Psoas muscle (tissue), 8 donors: Measurements from ENCODE around the gene CCDC179. TPM values are rescaled to one million over a fixed set of nuclear protein-coding genes. Genes with fewer than 3 reads are reported as not detected.

Source experiments
- ATAC-seq, 4 donors: fragments of 200-7000 bp; cut with Tn5 transposase; one replicate each; pipeline ENCODE4 v1.9.1; 2020; ENCODE audit warnings: moderate library complexity in 3 of 4, mild to moderate bottlenecking in 2 of 4
- DNase-seq, 2 donors: peaks; one replicate each; pipeline ENCODE4 v3.0.0-alpha.2; 2020
- H3K27ac ChIP-seq: fragments of 200-600 bp; one replicate; pipeline ENCODE4 v1.8.0; 2022
- H3K27me3 ChIP-seq, 3 donors: fragments of 200-600 bp in 1 of 3; one replicate each; pipeline versions ENCODE4 v1.6.1 to v1.8.0; 2013 to 2022; ENCODE audit warnings: low read length in 2 of 3, mild to moderate bottlenecking in 2 of 3, moderate library complexity in 1 of 3; ENCODE audit not compliant: insufficient read depth in 3 of 3
- H3K36me3 ChIP-seq, 2 donors: fragments of 200-600 bp in 1 of 2; one replicate each; pipeline versions ENCODE4 v1.6.1 to v1.8.0; 2013 to 2022; ENCODE audit warnings: low read depth in 1 of 2, mild to moderate bottlenecking in 1 of 2, moderate library complexity in 1 of 2; ENCODE audit not compliant: insufficient read depth in 1 of 2
- H3K4me1 ChIP-seq: fragments of 200-600 bp; one replicate; pipeline ENCODE4 v1.8.0; 2022
- H3K4me3 ChIP-seq: fragments of 200-600 bp; one replicate; pipeline ENCODE4 v1.8.0; 2022; ENCODE audit warnings: mild to moderate bottlenecking
- H3K9me3 ChIP-seq: fragments of 200-600 bp; one replicate; pipeline ENCODE4 v1.8.0; 2022
- WGBS, 3 donors: extraction: QIAGEN DNeasy Blood & Tissue Kit; methylation state at CpG; one replicate each; pipeline versions ENCODE4 v1.1.6 to v1.1.7; 2013; 5-methylcytosine and 5-hydroxymethylcytosine counted together
- intact Hi-C, 2 donors: fragments of 100-400 bp; cut with DNase I; formaldehyde crosslinking; loops; one replicate each; pipeline versions ENCODE4 v1.11.0 to v1.14.2; 2022
- polyA plus RNA-seq, 3 donors: library from polyadenylated mRNA; stranded (reverse); fragments of 200-250 nt; gene quantifications; one replicate each; pipeline ENCODE4 v1.2.3, GENCODE V29; 2013
- total RNA-seq, 4 donors: library from RNA; stranded (reverse); fragmentation: NEBNext Ultra II Directional in 2 of 4; extraction: Animal tissue kit (Norgen Biotek cat#: 25700) in 2 of 4; gene quantifications; one replicate each; pipeline versions ENCODE4 v1.2.1 to v1.2.4, GENCODE V29; 2021 to 2023
- TF ChIP-seq, protein P1 (sequence below): fragments of 200-600 bp; IDR thresholded peaks from one replicate; pipeline ENCODE4 v1.8.0; 2022; ENCODE audit warnings: antibody characterized with exemption
- donor health status: healthy with polysubstance abuse.
- donor health status: DM: no; HTN: no; CAD: no; lungs with moderate emphysema.
- donor health status: Bipolar disorder and iron deficiency.
- donor health status: healthy.
- donor health status: DM: yes; HTN: yes; CAD: no.
- donor health status: DM: no; HTN: no; CAD: no.
- donor health status: DM: no; HTN: no; CAD: no.
- donor health status: DM: yes; HTN: yes; CAD: no.

The CCDC179 gene
- total and polyA plus RNA-seq, 7 donors: not detected

DNA sequence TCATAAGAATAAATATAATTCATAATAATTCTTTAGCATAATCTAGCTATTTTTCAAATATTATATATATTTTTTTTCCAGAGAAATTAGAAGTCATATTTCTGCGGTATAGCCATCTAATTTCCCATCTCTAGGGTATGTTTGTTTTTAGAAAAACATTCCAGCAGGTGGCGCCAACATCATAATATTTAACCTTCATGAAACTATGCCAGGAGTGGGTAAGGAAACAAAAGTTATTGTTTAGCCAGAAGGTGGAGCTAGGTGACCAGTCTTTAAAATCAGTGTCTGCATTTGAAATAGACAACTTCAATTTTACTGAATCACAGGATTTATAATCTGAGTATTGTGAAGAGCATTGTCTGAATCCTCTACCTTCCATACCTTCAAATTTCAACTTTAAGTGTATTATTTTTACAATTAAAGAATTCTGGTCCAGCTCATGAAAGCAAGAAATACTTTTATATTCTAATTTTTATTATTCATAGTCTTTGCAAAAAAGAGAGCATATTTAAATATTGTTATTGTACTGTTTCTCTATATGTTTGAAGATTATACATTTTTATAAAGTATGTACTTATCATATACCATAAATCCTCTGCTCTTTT lies 15.7 kb upstream of the CCDC179 start:
- intact Hi-C loops: no loop called here
- peak in 1 of 2 donors; percentile 11 for DNase-seq
- 5 to 12% (median 8%) methylated on average over 2 of the region's 2 CpGs for WGBS, 3 donors

DNA sequence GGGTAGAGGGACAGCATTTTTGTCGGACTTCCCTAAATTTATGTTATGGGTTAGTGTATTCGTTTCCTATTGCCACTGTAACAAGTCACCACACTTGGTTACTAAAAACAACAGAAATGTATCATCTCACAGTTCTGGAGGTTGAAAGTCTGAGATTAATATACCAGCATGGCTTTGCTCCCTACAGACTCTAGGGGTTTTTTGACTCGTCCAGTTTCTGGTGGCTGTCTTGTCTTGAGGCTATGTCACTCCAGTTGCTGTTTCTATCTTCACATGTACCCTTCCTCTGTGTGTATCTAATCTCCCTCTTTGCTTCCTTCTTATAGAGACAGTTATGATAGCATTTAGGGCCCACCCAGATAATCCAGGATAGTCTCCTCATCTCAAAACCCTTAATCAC lies 9.1 kb upstream of the CCDC179 start:
- TF ChIP-seq, protein P1, sequence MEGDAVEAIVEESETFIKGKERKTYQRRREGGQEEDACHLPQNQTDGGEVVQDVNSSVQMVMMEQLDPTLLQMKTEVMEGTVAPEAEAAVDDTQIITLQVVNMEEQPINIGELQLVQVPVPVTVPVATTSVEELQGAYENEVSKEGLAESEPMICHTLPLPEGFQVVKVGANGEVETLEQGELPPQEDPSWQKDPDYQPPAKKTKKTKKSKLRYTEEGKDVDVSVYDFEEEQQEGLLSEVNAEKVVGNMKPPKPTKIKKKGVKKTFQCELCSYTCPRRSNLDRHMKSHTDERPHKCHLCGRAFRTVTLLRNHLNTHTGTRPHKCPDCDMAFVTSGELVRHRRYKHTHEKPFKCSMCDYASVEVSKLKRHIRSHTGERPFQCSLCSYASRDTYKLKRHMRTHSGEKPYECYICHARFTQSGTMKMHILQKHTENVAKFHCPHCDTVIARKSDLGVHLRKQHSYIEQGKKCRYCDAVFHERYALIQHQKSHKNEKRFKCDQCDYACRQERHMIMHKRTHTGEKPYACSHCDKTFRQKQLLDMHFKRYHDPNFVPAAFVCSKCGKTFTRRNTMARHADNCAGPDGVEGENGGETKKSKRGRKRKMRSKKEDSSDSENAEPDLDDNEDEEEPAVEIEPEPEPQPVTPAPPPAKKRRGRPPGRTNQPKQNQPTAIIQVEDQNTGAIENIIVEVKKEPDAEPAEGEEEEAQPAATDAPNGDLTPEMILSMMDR: no peak
- Histone ChIP-seq H3K27ac (no peak overlapping the region), H3K9me3 (no peaks in the 10 kb centered on the region), H3K4me3 (no peak overlapping the region), H3K36me3 (no peaks in the 10 kb centered on the region), H3K4me1 (no peaks in the 10 kb centered on the region), H3K27me3 (no peaks in the 10 kb centered on the region)
- WGBS, 3 donors: 82 to 91% (median 83%) methylated on average over 3 of the region's 3 CpGs
- DNase-seq (no peak), ATAC-seq (no peak)
- intact Hi-C loops: no loop called here

More for the DNA sequence above, 15.7 kb upstream of the CCDC179 start:
- no peak overlapping the region for H3K4me3 ChIP-seq
- TF ChIP-seq, protein P1: peak; percentile 71
- no peaks in the 10 kb centered on the region for H3K4me1 ChIP-seq
- H3K36me3 ChIP-seq: no peaks in the 10 kb centered on the region
- no peak overlapping the region for H3K27ac ChIP-seq
- H3K27me3 ChIP-seq: no peaks in the 10 kb centered on the region
- H3K9me3 ChIP-seq: no peaks in the 10 kb centered on the region
- ATAC-seq: peak in 3 of 4 donors; percentile 61 to 86 (median 71)

DNA sequence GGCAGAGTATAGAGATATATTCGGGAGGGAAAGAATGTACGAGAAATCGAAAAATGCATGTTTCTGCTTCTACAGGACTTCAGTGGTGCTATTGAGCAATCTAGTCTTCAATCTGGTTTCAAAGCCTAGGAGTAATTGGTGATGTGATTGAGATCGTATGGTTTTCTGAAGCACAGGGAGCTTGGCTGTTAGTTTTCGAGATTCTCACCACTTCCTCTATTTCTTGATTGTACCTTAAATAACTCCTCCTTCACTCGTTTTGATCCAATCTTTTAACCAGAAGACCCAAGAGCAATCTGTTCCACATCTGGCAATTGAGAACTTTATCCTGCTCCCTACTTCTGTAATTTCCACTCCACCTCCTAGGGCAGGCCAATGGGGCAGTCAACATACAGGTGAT lies 518 bp downstream of the CCDC179 start:
- DNase-seq: no peak
- 86 to 93% (median 90%) methylated on average over 6 of the region's 6 CpGs for WGBS, 3 donors
- Histone ChIP-seq H3K27me3 (no peaks in the 10 kb centered on the region), H3K27ac (no peak overlapping the region), H3K4me1 (no peaks in the 10 kb centered on the region), H3K36me3 (no peaks in the 10 kb centered on the region), H3K4me3 (no peak overlapping the region), H3K9me3 (peaks cover 4% of the 10 kb centered on the region)
- no peak for ATAC-seq
- intact Hi-C loops: no loop called here
- TF ChIP-seq, protein P1: no peak

DNA sequence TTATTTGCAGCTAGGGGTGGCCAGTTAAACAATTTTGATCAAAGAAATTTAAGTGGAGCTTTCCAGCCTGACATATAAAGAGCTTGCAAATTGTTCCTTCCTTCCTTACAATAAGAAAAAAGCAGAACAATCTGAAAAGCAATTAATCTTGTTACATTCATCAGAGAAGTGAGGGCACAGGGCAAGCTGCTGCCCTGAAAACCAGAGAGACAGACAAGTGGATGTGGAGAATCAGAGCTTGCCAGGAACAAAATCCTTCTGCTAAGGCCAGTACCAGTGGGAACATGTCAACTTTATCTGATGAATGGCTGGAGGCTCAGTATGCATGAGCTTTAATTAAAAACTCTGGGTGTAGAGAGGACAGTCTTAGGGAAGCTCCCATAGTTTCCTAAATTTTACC lies 8.8 kb downstream of the CCDC179 start:
- ATAC-seq (no peak), DNase-seq (no peak)
- peaks cover 4% of the 10 kb centered on the region for H3K9me3 ChIP-seq
- no peaks in the 10 kb centered on the region for H3K36me3 ChIP-seq
- intact Hi-C loops: no loop called here
- no peaks in the 10 kb centered on the region for H3K4me1 ChIP-seq
- H3K27me3 ChIP-seq: no peaks in the 10 kb centered on the region
- TF ChIP-seq, protein P1: no peak
- no peak overlapping the region for H3K27ac ChIP-seq
- no peak overlapping the region for H3K4me3 ChIP-seq

DNA sequence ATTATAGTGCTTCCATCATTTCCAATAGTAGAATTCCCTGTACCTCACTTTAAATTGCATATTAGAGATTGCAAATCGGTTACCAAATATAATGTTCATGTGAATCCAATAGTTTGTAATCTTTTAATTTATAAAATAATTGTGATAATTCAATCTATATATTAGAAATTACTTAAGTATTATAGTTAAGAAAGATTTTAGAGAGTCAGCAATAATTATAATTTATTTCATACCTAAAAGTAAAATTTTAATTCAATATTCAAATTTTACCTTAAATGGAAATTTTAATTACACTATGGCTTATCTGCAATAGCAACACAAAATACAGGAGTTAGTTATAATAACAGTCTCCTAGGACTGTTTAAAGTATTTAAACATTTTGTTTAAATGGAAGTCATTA lies 13.5 kb downstream of the CCDC179 start:
- no peaks in the 10 kb centered on the region for H3K36me3 ChIP-seq
- DNase-seq (no peak), ATAC-seq (no peak)
- WGBS, 3 donors: 88 to 94% (median 90%) methylated on average over 1 of the region's 1 CpG
- TF ChIP-seq, protein P1: no peak
- no peak overlapping the region for H3K4me3 ChIP-seq
- intact Hi-C loops: no loop called here
- no peak overlapping the region for H3K27ac ChIP-seq
- H3K9me3 ChIP-seq: no peaks in the 10 kb centered on the region
- no peaks in the 10 kb centered on the region for H3K4me1 ChIP-seq
- H3K27me3 ChIP-seq: no peaks in the 10 kb centered on the region
